ENCODE data around the gene HMCN1. TPM values are rescaled to one million over a fixed set of nuclear protein-coding genes. Genes with fewer than 3 reads are reported as not detected.
A peak's percentile ranks its signal among the peaks of the same experiment; 100 is the strongest.

HMCN1 gene
- total and polyA plus RNA-seq, 8 donors, result 0.12 to 15.1 (median 0.86) TPM

DNA sequence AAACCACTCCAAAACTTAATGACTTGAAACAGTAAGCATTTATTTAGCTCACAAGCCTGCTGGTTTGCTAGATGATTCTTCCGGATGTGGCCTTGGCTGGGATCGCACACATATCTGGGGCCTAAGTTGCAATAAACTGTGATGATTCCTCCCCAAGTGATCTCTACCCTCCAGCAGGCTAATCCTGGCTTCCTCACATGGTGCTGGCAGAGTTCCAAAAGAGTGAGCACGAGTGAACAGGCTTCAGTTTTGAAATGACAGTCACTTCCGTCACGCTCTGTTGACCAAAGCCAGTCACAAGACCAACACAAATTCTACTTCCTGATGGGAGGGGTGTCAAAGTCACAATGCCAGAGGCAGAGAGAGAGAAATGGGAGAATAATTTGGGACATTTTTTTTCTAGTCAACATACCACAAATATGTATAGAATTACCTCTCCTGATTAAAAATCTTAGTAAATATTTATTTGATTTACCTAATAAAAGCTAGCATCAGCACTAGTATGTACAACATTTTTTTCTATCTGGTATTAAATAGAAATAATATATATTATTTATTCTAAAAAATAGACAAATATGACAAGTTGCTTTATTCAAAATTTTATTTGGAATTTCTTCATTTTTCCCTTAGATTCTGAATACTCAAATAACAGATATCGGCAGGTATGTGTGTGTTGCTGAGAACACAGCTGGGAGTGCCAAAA lies 348.2 kb downstream of the HMCN1 start:
- Histone ChIP-seq H3K4me3 (no peak overlapping the region), H3K9me3 (no peaks in the 10 kb centered on the region), H3K36me3 (no peaks in the 10 kb centered on the region), H3K4me1 (peaks cover 0 to 7% (median 0%) of the 10 kb centered on the region in 4 donors), H3K27me3 (no peaks in the 10 kb centered on the region), H3K27ac (no peak overlapping the region)
- DNase-seq, result peak; percentile 67 to 92
- WGBS, 5 donors, result 40 to 53% (median 42%) methylated on average over 6 of the region's 6 CpGs
- intact Hi-C loops (cut with DNase I; ENCODE audit: low total_unique reads), result no loop called here
- TF ChIP-seq EP300 (IDR thresholded peaks at IDR 0.05) (no peak), POLR2AphosphoS5 (IDR thresholded peaks at IDR 0.05) (peak in 1 of 3 donors; percentile 50), POLR2A (IDR thresholded peaks at IDR 0.05) (no peak), CTCF (IDR thresholded peaks at IDR 0.05) (no peak)

- H3K27me3 ChIP-seq, result no peaks in the 10 kb centered on the region
- H3K9me3 ChIP-seq, result no peaks in the 10 kb centered on the region
- WGBS, 5 donors, result 87 to 94% (median 93%) methylated on average over 3 of the region's 3 CpGs
- intact Hi-C loops (cut with DNase I; ENCODE audit: low total_unique reads), result no loop called here
- no peak for DNase-seq
- H3K4me1 ChIP-seq, result peaks cover 0 to 7% (median 0%) of the 10 kb centered on the region in 4 donors
- H3K36me3 ChIP-seq, result no peaks in the 10 kb centered on the region
- TF ChIP-seq POLR2A (IDR thresholded peaks at IDR 0.05) (no peak), POLR2AphosphoS5 (IDR thresholded peaks at IDR 0.05) (no peak), CTCF (IDR thresholded peaks at IDR 0.05) (no peak), EP300 (IDR thresholded peaks at IDR 0.05) (no peak)
- no peak overlapping the region for H3K4me3 ChIP-seq
- H3K27ac ChIP-seq, result no peak overlapping the region
Measured at GRCh38 chr1:186086583-186086982, 352.4 kb downstream of the HMCN1 start.

GRCh38 chr1:186089940-186090339 lies 355.7 kb downstream of the HMCN1 start:
- Histone ChIP-seq H3K9me3 (no peaks in the 10 kb centered on the region), H3K4me1 (no peaks in the 10 kb centered on the region), H3K27me3 (no peaks in the 10 kb centered on the region), H3K27ac (no peak overlapping the region), H3K4me3 (no peak overlapping the region), H3K36me3 (no peaks in the 10 kb centered on the region)
- TF ChIP-seq CTCF (IDR thresholded peaks at IDR 0.05), result no peak
- TF ChIP-seq EP300 (IDR thresholded peaks at IDR 0.05), result no peak
- no peak for TF ChIP-seq POLR2A (IDR thresholded peaks at IDR 0.05)
- TF ChIP-seq POLR2AphosphoS5 (IDR thresholded peaks at IDR 0.05), result no peak
- DNase-seq, result no peak
- whole genome bisulfite sequencing, 5 donors, result 89 to 94% (median 90%) methylated on average over 4 of the region's 4 CpGs
- intact Hi-C loops (cut with DNase I; ENCODE audit: low total_unique reads), result no loop called here

DNA sequence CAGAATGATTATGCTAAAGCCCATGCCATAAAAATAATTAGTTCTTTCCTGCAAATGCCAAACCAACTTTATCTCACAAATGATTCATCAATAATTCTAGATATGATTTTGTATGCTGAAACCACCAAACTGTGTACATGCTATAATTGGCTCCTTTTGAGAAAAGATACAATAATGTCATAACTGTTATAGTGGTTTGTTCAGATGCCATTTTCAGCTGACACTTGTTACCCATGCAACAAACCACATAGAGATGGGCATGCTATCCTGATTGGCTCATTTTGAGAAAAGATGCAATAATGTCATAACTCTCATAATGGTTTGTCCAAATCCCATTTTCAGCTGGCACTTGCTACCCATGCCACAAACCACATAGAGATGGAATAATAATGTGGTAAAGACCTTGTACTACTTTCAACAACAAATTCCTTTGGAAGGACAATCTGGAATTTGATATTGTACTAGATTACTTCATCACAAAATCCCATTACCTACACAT lies 357.1 kb downstream of the HMCN1 start:
- no peaks in the 10 kb centered on the region for H3K36me3 ChIP-seq
- TF ChIP-seq EP300 (IDR thresholded peaks at IDR 0.05) (no peak), POLR2AphosphoS5 (IDR thresholded peaks at IDR 0.05) (no peak), CTCF (IDR thresholded peaks at IDR 0.05) (no peak), POLR2A (IDR thresholded peaks at IDR 0.05) (no peak)
- H3K27me3 ChIP-seq, result no peaks in the 10 kb centered on the region
- intact Hi-C loops (cut with DNase I; ENCODE audit: low total_unique reads), result no loop called here
- no peak for DNase-seq
- H3K4me1 ChIP-seq, result no peaks in the 10 kb centered on the region
- no peaks in the 10 kb centered on the region for H3K9me3 ChIP-seq
- no peak overlapping the region for H3K4me3 ChIP-seq
- H3K27ac ChIP-seq, result no peak overlapping the region

All from stomach (tissue), 9 donors.